ENCODE measurements around the gene GKN2.

DNA sequence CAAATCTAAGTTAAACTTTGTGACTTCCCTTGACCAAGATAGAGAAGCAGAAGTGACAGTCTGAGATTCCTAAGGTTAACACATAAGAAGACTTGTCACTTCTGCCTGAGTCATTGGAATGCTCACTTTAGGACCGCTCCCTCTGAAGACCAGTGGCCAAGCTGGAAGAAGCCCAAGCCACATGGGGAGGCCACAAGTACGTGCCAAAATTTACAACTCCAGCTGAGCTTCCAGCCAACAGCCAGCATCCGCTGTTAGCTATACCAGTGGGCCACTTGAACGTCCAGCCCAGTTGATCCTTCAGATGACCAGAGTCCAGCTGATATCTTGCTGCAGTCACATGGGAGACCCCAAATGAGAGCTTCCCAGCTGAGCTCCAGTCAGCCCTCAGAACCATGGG, 42.2 kb upstream of the GKN2 start:
- TF ChIP-seq, protein P1, sequence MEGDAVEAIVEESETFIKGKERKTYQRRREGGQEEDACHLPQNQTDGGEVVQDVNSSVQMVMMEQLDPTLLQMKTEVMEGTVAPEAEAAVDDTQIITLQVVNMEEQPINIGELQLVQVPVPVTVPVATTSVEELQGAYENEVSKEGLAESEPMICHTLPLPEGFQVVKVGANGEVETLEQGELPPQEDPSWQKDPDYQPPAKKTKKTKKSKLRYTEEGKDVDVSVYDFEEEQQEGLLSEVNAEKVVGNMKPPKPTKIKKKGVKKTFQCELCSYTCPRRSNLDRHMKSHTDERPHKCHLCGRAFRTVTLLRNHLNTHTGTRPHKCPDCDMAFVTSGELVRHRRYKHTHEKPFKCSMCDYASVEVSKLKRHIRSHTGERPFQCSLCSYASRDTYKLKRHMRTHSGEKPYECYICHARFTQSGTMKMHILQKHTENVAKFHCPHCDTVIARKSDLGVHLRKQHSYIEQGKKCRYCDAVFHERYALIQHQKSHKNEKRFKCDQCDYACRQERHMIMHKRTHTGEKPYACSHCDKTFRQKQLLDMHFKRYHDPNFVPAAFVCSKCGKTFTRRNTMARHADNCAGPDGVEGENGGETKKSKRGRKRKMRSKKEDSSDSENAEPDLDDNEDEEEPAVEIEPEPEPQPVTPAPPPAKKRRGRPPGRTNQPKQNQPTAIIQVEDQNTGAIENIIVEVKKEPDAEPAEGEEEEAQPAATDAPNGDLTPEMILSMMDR (IDR thresholded peaks at IDR 0.05): no peak
- no peak for TF ChIP-seq POLR2AphosphoS5 (IDR thresholded peaks at IDR 0.05)
- no peak for TF ChIP-seq POLR2A (IDR thresholded peaks at IDR 0.05)
